CD4-positive, CD25-positive, alpha-beta regulatory T cell (primary cell): ENCODE data around the gene C1orf116. TPM values are rescaled to one million over a fixed set of nuclear protein-coding genes. Genes with fewer than 3 reads are reported as not detected.

Source experiments
- ATAC-seq, 2 donors: fragments of 150-1000 bp; cut with Tn5 transposase; one replicate each; pipeline ENCODE4 v1.10.0; 2021; ENCODE audit warnings: low read depth in 2 of 2, moderate number of reproducible peaks in 2 of 2, moderate library complexity in 1 of 2
- DNase-seq, 3 donors: peaks; one replicate each; pipeline versions ENCODE4 v3.0.0 to v3.0.0-alpha.2; 2012 to 2022; ENCODE audit warnings: mixed read lengths in 1 of 3
- H3K27ac ChIP-seq: one replicate; pipeline ENCODE4 v1.7.0; 2013; ENCODE audit warnings: mild to moderate bottlenecking, low read length; ENCODE audit not compliant: insufficient read depth, poor library complexity, severe bottlenecking
- H3K27me3 ChIP-seq: one replicate; pipeline ENCODE4 v1.7.0; 2013; ENCODE audit warnings: low read length; ENCODE audit not compliant: control insufficient read depth, insufficient read depth
- H3K36me3 ChIP-seq: one replicate; pipeline ENCODE4 v1.7.0; 2013; ENCODE audit warnings: mild to moderate bottlenecking, low read length, moderate library complexity; ENCODE audit not compliant: control insufficient read depth, insufficient read depth
- H3K4me1 ChIP-seq: 2 replicates; pipeline ENCODE4 v1.7.0; 2013; ENCODE audit warnings: mild to moderate bottlenecking, low read length; ENCODE audit not compliant: insufficient read depth, control insufficient read depth, poor library complexity, severe bottlenecking
- H3K4me3 ChIP-seq: one replicate; pipeline ENCODE4 v1.7.0; 2013; ENCODE audit warnings: low read depth, mild to moderate bottlenecking, low read length, moderate library complexity
- H3K9me3 ChIP-seq, 2 experiments: 1 replicate in 1 of 2; 2 replicates in 1 of 2; pipeline ENCODE4 v1.7.0; 2013; ENCODE audit warnings: low read length in 2 of 2, mild to moderate bottlenecking in 1 of 2, moderate library complexity in 1 of 2; ENCODE audit not compliant: control insufficient read depth in 2 of 2
- H3K27ac Mint-ChIP-seq, 3 donors: one replicate each; pipeline ENCODE4 v1.8.0; 2020 to 2022; ENCODE audit warnings: mild to moderate bottlenecking in 3 of 3, mixed read lengths in 3 of 3, moderate library complexity in 2 of 3
- H3K27me3 Mint-ChIP-seq: one replicate; pipeline ENCODE4 v1.8.0; 2022; ENCODE audit warnings: mild to moderate bottlenecking, mixed read lengths
- H3K36me3 Mint-ChIP-seq: one replicate; pipeline ENCODE4 v1.8.0; 2020; ENCODE audit warnings: mixed read lengths
- H3K4me1 Mint-ChIP-seq, 4 donors: one replicate each; pipeline ENCODE4 v1.8.0; 2020 to 2022; ENCODE audit warnings: mixed read lengths in 4 of 4, mild to moderate bottlenecking in 1 of 4
- H3K4me3 Mint-ChIP-seq, 4 donors: one replicate each; pipeline ENCODE4 v1.8.0; 2020 to 2022; ENCODE audit warnings: mild to moderate bottlenecking in 4 of 4, mixed read lengths in 4 of 4, moderate library complexity in 3 of 4
- H3K9me3 Mint-ChIP-seq, 7 donors: one replicate each; pipeline ENCODE4 v1.8.0; 2020 to 2022; ENCODE audit warnings: mixed read lengths in 7 of 7, mild to moderate bottlenecking in 3 of 7, moderate library complexity in 2 of 7
- polyA plus RNA-seq, 4 donors: library from polyadenylated mRNA; unstranded; fragments of 300-500 nt; fragmentation: Illumina TruSeq; gene quantifications; one replicate each; pipeline ENCODE4 v1.2.3, GENCODE V29; 2021
- total RNA-seq: library from RNA; stranded (reverse); gene quantifications from one replicate; pipeline ENCODE4 v1.2.3, GENCODE V29; 2022

C1orf116 gene
- total and polyA plus RNA-seq, 5 donors from 2014 or later: 0.32 TPM; not detected in 4

- H3K9me3 ChIP-seq: no peaks in the 10 kb centered on the region
- H3K4me1 ChIP-seq: no peaks in the 10 kb centered on the region
- Mint-ChIP-seq H3K36me3 (no peaks in the 10 kb centered on the region), H3K27me3 (peaks cover 48% of the 10 kb centered on the region), H3K27ac (no peak overlapping the region), H3K4me1 (no peaks in the 10 kb centered on the region), H3K9me3 (peaks cover 0 to 3% (median 0%) of the 10 kb centered on the region in 7 donors), H3K4me3 (no peak overlapping the region)
- DNase-seq: no peak
- no peaks in the 10 kb centered on the region for H3K36me3 ChIP-seq
- no peak for ATAC-seq
- H3K27ac ChIP-seq: no peak overlapping the region
- H3K27me3 ChIP-seq: peaks cover 10% of the 10 kb centered on the region
- no peak overlapping the region for H3K4me3 ChIP-seq
Observed at GRCh38 chr1:207021139-207021861, 11.3 kb downstream of the C1orf116 start.

DNA sequence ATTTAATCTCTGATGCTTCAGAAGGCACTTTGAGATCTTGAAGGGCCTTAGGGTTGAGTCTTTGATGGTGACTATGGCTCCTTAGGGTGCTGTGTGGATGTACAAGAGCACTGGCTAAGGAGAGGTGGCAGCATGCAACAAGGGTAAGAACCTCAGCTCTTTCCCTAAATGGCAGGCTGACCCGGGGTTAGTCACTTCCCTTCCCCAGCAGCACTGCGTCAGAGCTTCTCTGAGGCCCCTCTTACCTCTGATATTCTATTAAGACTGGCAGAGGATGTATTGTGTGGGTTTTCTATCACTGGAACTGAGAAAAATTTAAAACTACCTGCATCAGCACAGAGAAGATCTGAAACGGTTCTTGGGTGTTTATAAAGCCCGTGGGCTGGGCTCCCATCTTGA is 11.8 kb downstream of the C1orf116 start:
- Mint-ChIP-seq H3K36me3 (no peaks in the 10 kb centered on the region), H3K27me3 (peaks cover 46% of the 10 kb centered on the region), H3K4me1 (no peaks in the 10 kb centered on the region), H3K27ac (no peak overlapping the region), H3K9me3 (peaks cover 0 to 5% (median 0%) of the 10 kb centered on the region in 7 donors), H3K4me3 (no peak overlapping the region)
- peaks cover 8% of the 10 kb centered on the region for H3K27me3 ChIP-seq
- ATAC-seq (no peak), DNase-seq (no peak)
- no peaks in the 10 kb centered on the region for H3K9me3 ChIP-seq
- no peaks in the 10 kb centered on the region for H3K4me1 ChIP-seq
- H3K27ac ChIP-seq: no peak overlapping the region
- no peaks in the 10 kb centered on the region for H3K36me3 ChIP-seq
- H3K4me3 ChIP-seq: no peak overlapping the region

DNA sequence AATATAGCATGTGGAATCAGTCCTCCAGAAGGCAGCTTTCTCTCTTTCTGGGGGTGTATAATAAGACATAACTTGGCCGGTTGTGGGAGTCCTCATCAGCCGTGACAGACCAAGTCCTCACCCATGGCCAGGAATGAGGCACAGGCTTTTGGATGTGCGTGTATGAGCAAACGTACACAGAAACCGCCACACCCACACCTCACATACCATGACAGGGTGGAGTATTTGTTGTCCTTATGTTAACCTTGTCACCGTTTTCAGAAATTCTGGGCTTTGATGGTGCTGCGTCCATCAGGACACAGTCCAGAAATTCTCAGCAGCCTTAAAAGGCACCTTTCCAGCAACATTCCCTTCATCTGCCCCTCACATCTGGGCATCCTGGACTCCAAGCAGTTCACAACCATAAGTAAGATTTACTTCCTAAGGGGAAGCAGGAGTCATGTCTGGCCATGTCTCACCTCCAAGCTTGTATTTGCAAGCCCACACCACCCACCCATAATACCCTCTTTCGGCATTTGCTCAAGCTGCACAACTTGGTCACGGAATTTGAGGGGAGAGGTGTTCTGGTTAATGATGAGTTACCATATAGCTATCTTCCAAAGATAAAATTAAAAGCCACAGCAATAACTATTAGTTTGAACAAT is 12.4 kb downstream of the C1orf116 start:
- Histone ChIP-seq H3K36me3 (no peaks in the 10 kb centered on the region), H3K9me3 (no peaks in the 10 kb centered on the region), H3K27ac (no peak overlapping the region), H3K27me3 (peaks cover 6% of the 10 kb centered on the region), H3K4me1 (no peaks in the 10 kb centered on the region), H3K4me3 (no peak overlapping the region)
- DNase-seq (no peak), ATAC-seq (no peak)
- Mint-ChIP-seq H3K36me3 (no peaks in the 10 kb centered on the region), H3K27ac (no peak overlapping the region), H3K27me3 (peaks cover 41% of the 10 kb centered on the region), H3K4me1 (no peaks in the 10 kb centered on the region), H3K9me3 (peaks cover 0 to 5% (median 0%) of the 10 kb centered on the region in 7 donors), H3K4me3 (no peak overlapping the region)

- Mint-ChIP-seq H3K9me3 (peaks cover 0 to 5% (median 0%) of the 10 kb centered on the region in 7 donors), H3K36me3 (no peaks in the 10 kb centered on the region), H3K4me3 (no peak overlapping the region), H3K27ac (no peak overlapping the region), H3K27me3 (peaks cover 41% of the 10 kb centered on the region), H3K4me1 (no peaks in the 10 kb centered on the region)
- Histone ChIP-seq H3K27ac (no peak overlapping the region), H3K27me3 (peaks cover 6% of the 10 kb centered on the region), H3K9me3 (no peaks in the 10 kb centered on the region), H3K36me3 (no peaks in the 10 kb centered on the region), H3K4me3 (no peak overlapping the region), H3K4me1 (no peaks in the 10 kb centered on the region)
- DNase-seq (no peak), ATAC-seq (no peak)
Observed at GRCh38 chr1:207019661-207020060, 12.9 kb downstream of the C1orf116 start.

DNA sequence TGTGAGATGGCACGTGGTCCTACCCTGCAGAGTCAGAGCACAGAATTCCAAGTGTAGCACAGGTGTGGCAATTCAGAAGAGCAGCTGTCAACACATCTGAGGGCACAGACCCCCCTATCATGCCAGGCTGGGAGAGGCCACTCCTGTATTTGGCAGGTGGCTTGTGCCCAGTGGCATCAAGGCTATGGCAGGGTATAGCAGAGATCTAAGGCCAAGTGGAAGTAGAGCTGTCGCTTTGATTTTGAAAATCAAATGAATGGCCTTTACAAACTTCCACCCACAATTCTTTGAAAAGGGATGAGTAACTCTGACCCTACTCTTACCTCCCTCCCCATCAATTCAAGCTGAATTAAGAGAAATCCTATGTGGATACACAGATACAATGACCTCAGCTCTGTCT is 13.4 kb downstream of the C1orf116 start:
- no peak for DNase-seq
- no peak for ATAC-seq

DNA sequence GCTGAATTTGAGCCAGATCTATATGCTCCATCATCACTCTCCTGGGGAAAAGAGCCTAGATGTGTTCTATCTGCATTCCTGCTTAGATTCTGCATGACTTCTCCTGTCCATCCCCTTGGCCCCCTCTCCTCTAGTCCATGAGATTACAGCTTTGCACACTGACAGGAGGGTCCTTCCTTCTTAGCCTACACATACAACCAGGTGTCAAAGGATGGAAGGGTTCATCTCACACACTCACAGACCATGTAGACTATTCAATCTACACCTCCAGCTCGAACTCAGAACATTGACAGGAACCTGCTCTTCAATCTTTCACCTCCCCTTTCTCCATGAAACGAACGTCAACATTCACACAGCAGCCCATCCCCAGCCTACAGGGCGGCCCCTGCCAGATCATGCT is 13.8 kb downstream of the C1orf116 start:
- Mint-ChIP-seq H3K36me3 (no peaks in the 10 kb centered on the region), H3K27ac (peak overlapping the region in 1 of 3 donors; percentile 21), H3K4me3 (no peak overlapping the region)

More for the DNA sequence above, 13.4 kb downstream of the C1orf116 start:
- Histone ChIP-seq H3K4me1 (no peaks in the 10 kb centered on the region), H3K27me3 (peaks cover 11% of the 10 kb centered on the region), H3K9me3 (no peaks in the 10 kb centered on the region), H3K4me3 (no peak overlapping the region), H3K27ac (no peak overlapping the region), H3K36me3 (no peaks in the 10 kb centered on the region)
- Mint-ChIP-seq H3K27ac (peak overlapping the region in 1 of 3 donors; percentile 21), H3K9me3 (peaks cover 0 to 5% (median 0%) of the 10 kb centered on the region in 7 donors), H3K27me3 (peaks cover 43% of the 10 kb centered on the region), H3K4me3 (no peak overlapping the region), H3K36me3 (no peaks in the 10 kb centered on the region), H3K4me1 (no peaks in the 10 kb centered on the region)

DNA sequence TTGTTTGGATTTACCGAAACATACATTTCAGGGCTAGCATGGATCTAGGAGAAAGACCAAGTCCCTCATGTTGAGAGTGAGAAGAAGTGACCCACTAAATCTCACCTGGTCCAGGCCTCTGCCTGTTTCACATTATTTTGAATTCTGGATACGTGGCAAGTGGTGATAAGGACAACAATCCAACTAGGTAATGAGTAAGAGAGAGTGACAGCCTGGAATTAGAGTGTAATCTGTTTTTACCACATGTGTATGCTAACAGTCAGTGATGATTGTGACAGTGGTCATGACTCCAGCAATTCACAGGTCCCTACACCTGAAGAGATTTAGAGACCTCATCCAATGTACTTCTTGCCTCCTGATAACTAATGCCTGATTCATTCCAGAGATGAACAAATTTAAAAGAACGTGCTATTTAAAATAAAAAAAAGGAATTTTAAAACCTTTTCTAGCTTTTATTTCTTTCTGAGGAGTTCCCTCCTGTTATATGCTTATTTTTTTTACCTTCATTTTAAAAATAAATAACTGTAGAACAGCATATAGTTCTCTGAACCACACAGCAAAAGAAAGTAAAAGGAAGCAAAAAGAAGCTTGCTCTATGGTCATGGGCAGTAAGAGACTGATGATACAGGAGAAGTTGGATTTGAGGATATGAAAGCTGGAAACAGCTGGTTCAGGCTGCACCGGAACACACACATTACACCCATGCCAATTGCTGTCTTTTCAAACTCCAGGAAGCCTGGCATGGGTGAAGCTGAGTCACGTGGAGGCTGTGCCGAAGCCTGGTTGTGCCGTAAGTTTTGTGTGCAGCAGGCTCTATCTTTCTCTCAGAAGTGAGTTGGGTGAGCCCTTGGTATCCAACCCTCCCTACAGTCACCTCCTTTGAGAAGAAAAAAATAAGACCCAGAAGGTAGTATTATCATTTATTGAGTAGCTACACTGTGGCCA is 14.7 kb downstream of the C1orf116 start:
- Histone ChIP-seq H3K4me1 (no peaks in the 10 kb centered on the region), H3K27me3 (peaks cover 20% of the 10 kb centered on the region), H3K27ac (no peak overlapping the region), H3K9me3 (no peaks in the 10 kb centered on the region), H3K4me3 (no peak overlapping the region), H3K36me3 (no peaks in the 10 kb centered on the region)
- H3K27ac Mint-ChIP-seq: no peak overlapping the region
- DNase-seq: no peak
- H3K4me3 Mint-ChIP-seq: no peak overlapping the region
- ATAC-seq: no peak
- H3K36me3 Mint-ChIP-seq: no peaks in the 10 kb centered on the region
- H3K27me3 Mint-ChIP-seq: peaks cover 39% of the 10 kb centered on the region
- H3K4me1 Mint-ChIP-seq: no peaks in the 10 kb centered on the region
- peaks cover 0 to 5% (median 0%) of the 10 kb centered on the region in 7 donors for H3K9me3 Mint-ChIP-seq

More for the DNA sequence above, 13.8 kb downstream of the C1orf116 start:
- H3K36me3 ChIP-seq: no peaks in the 10 kb centered on the region
- Mint-ChIP-seq H3K9me3 (peaks cover 0 to 5% (median 0%) of the 10 kb centered on the region in 7 donors), H3K27me3 (peaks cover 43% of the 10 kb centered on the region), H3K4me1 (no peaks in the 10 kb centered on the region)
- H3K27me3 ChIP-seq: peaks cover 15% of the 10 kb centered on the region
- H3K27ac ChIP-seq: no peak overlapping the region
- ATAC-seq (no peak), DNase-seq (no peak)
- no peaks in the 10 kb centered on the region for H3K9me3 ChIP-seq
- no peaks in the 10 kb centered on the region for H3K4me1 ChIP-seq
- no peak overlapping the region for H3K4me3 ChIP-seq
